ENCODE data around the gene HAPSTR1.
A peak's percentile ranks its signal among the peaks of the same experiment; 100 is the strongest.
"Not testable (repeated sequence)": the region's sequence is repeated elsewhere in the genome, so short reads cannot be mapped to it uniquely, and the experiment has no call there.

Gene HAPSTR1, protein sequence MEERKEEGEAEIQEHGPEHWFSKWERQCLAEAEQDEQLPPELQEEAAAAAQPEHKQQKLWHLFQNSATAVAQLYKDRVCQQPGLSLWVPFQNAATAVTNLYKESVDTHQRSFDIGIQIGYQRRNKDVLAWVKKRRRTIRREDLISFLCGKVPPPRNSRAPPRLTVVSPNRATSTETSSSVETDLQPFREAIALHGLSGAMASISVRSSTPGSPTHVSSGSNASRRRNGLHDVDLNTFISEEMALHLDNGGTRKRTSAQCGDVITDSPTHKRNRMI

GRCh38 chr16:9090960-9091866, at the start of gene HAPSTR1:
TSS of gene HAPSTR1 (plus strand) at chr16:9091644. CDS start at chr16:9092045, 401 bp downstream.
- DNase-seq: peak; percentile 100

DNA sequence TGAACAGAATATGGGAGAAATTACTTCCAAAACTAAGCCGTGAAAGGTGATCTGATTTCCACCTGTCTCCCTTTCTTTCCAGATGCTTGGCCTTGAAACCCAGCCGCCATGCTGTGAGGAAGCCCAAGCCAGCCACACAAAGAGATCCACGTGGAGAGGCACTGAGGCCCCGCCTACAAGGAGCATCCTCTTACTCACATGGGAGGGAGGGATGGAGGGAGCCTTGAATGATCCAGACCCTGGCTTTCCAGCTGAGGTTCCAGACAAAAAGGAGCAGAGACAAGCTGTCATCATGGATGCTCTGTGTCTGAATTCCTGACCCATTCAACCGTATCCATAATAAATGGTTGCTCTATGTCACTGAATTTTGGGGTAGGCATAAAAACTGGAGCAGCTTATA, 48.9 kb upstream of the HAPSTR1 start:
- no peak for DNase-seq

- DNase-seq: no peak
Observed at GRCh38 chr16:9042964-9043680, 48.3 kb upstream of the HAPSTR1 start.

DNA sequence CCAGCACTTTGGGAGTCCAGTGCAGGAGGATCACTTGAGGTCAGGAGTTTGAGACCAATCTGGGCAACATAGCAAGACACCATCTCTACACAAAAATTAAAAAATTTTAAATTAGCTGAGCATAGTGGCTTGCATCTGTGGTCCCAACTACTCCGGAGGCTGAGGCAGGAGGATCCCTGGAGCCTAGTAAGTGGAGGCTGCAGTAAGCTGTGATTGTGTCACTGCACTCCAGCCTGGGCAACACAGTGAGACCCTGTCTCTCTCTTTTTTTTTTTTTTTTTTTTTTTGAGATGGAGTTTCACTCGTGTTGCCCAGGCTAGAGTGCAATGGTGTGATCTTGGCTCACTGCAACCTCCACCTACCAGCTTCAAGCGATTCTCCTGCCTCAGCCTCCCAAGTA, 45.9 kb upstream of the HAPSTR1 start:
- not testable (repeated sequence) for DNase-seq

DNA sequence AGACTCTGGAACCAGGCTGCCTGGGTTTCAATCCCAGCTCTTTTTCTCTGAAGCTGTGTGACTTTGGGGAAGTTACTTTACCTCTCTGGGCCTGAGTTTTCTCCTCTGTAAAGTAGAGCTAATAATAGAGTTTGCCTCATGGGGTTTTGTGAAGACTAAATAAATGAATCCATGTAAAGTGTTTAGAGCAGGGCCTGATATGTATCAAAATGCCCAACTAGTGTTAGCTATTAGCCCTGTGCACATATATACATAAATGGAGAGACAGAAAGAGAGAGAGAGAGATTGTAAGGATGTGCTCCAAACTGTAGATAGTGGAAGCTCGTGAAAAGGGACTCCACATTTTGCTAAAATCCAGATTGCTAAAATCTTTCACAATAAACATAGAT, 44.8 kb upstream of the HAPSTR1 start:
- no peak for DNase-seq

GRCh38 chr16:9047689-9048301, 43.6 kb upstream of the HAPSTR1 start:
- DNase-seq: no peak

DNA sequence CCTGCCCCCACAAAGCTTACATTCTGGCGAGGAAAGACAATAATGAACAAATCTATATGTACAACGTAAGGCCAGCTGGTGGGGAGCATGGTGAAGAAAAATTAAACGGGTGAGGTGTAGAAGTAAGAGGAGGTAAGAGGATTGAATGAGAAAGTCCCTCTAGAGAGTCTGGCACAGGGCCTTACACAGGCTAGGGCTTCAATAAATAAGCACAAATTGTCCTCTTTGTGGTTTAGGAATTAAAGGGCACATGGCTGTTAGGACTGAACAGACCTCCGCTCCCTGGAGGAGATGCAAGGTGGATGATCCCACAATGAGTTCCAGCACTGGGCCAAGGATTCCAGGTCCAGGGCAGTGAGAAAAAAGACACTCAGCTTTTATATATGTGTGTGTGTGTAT, 43.1 kb upstream of the HAPSTR1 start:
- DNase-seq: no peak

DNA sequence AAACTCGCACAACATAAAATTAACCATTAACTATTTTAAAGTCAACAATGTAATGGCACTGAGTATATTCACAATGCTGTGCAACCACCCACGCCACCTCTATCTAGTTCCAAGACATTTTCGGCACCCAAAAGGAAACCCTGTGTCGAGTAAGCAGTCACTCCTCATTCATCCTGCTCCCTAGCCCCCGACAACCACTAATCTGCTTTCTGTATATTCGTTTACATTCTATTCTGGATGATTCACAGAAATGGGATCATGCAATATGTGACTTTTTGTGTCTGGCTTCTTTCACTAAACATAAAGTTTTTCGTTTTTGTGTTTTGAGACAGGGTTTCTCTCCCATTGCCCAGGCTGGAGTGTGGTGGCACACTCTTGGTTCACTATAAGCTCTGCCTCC, 42.2 kb upstream of the HAPSTR1 start:
- no peak for DNase-seq

DNA sequence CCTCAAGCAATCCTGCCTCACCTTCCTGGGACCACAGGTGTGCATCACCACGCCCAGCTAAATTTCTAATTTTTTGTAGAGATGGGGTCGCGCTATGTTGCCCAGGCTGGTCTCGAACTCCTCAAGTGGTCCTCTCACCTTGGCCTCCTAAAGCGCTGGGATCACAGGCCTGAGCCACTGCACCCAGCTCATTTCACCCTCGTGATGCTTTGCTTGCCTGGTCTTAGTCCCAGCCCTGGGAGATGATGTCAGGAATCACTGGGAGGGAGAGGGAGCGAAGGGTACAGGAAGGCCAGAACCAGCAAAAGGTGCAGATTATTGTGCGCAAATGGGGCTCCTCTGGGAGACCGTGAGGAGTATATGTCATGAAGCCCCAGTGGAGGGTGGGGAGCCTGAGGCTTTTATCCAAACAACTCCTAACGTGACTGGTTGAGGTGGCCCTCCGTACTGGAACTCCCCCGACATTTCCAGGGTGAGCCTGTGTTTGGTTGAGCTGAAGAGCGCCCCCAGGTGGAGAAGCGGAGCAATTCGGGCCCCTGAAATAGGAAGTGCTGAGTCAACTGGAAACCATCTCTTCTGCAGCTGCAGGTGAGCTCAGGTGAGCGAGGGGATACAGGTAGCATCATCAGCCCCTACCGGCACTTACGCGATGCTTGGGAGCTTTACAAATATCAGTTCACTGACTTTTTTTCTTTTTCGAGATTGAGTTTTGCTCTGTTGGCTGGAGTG, 41.2 kb upstream of the HAPSTR1 start:
- no peak for DNase-seq

DNA sequence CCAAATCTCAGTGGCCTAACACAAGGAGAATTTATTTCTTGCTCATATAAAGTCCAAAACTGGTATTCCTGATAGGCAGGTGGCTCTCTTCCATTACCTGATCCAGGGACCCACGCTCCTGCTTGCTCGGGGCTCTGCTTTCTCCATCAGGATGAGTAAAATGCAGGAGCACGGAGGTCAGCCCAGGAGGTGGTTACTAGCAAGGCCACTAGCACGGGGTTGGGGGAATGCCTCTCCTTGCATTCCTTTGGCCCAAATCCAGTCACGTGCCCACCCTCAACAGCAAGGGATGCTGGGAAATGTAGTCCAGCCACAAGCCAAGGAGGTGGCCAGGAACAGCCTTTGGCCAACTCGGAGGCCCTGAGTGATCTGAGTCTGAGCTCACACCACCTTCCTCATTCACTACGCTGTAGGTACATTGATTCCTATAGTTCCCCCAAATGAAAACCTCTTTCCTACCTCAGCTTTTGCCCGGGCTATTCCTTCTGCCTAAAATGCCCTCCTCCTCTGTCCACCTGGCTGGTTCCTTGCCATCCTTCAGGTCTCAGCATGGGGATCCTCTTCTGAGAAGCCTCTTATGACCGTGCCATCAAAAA, 38.3 kb upstream of the HAPSTR1 start:
- no peak for DNase-seq

DNA sequence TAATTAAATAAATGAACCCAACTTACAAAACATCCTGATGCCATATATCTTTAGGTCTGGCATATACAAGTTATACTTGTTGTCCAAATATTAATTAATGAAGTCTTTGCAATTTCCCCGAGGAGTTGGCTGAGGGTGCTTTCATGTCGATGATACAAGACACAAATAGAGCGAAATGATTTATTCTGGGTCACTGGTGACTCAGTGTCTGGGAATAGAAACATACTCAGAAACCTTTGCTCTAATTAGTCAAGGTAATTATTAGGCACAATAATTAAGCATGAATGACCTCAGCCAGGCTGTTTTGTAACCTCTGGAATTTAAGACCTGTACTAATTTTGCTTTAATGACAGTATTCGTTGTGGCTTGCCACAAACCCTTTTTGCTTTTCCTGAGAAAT, 37.0 kb upstream of the HAPSTR1 start:
- no peak for DNase-seq

- no peak for DNase-seq
Observed at GRCh38 chr16:9055115-9055514, 36.3 kb upstream of the HAPSTR1 start.

- no peak for DNase-seq
Observed at GRCh38 chr16:9055661-9056060, 35.8 kb upstream of the HAPSTR1 start.

GRCh38 chr16:9056061-9056460, 35.4 kb upstream of the HAPSTR1 start:
- DNase-seq: no peak

- no peak for DNase-seq
Observed at GRCh38 chr16:9058211-9058610, 33.2 kb upstream of the HAPSTR1 start.

- DNase-seq: no peak
Observed at GRCh38 chr16:9060225-9060624, 31.2 kb upstream of the HAPSTR1 start.

GRCh38 chr16:9061358-9061813, 30.1 kb upstream of the HAPSTR1 start:
- DNase-seq: no peak

DNA sequence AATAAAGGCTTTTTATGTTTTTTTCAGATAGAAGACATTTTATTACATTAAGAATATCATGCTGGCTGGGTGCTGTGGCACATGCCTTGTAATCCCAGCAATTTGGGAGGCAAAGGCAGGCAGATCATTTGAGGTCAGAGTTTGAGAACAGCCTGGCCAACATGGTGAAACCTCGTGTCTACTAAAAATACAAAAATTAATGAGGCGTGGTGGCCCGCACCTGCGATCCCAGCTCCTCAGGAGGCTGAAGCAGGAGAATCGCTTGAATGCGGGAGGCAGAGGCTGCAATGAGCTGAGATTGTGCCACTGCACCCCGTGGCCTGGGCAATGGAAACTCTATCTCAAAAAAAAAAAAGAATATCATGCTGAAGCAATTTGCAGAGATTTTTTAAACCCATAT, 29.1 kb upstream of the HAPSTR1 start:
- DNase-seq: no peak

DNA sequence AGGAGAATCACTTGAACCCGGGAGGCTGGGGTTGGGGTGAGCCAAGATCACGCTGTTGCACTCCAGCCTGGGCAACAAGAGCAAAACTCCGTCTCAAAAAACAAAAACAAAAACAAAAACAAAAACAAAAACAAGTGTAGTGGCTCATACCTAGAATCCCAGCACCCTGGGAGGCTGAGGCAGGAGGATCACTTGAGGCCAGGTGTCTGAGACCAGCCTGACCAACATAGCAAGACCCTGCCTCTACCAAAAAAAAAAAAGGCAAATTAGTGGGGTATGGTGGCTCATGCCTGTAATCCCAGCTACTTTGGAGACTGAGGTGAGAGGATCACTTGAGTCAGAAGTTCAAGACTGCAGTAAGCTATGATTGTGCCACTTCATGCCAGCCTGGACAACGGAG, 26.4 kb upstream of the HAPSTR1 start:
- no peak for DNase-seq

- no peak for DNase-seq
Observed at GRCh38 chr16:9068886-9069285, 22.6 kb upstream of the HAPSTR1 start.

- DNase-seq: no peak
Observed at GRCh38 chr16:9070254-9070653, 21.2 kb upstream of the HAPSTR1 start.

DNA sequence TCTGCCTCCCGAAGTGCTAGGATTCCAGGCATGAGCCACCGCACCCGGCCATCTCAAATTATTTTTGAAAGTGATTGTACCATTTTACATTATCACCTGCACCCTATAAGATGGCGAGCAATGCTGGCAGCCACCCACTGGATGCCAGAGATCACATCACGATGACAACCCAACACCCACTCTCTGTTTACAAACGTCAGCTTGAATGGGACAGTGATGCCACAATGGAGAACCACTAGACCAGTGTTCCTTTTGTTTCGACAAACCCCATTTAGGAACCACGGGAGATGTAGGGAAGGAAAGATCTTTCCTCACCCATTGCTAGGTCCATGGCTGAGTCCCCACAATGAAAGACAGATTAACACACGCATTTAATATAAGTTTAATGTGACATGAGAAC, 20.1 kb upstream of the HAPSTR1 start:
- DNase-seq: no peak

Data from activated CD4-positive, alpha-beta T cell treated with anti-CD3 and anti-CD28 coated beads, Interleukin-2, amount 50 U/mL, for 1 hour (primary cell).